NCI-H2107 (cell line): ENCODE measurements around the gene PLA2G4C.
"Not testable (repeated sequence)": the region's sequence is repeated elsewhere in the genome, so short reads cannot be mapped to it uniquely, and the experiment has no call there.

ENCODE experiments used
- DNase-seq: peaks from one replicate; lab custom pipeline; 2025; lab: John Stamatoyannopoulos, UW

PLA2G4C gene

GRCh38 chr19:48108997-48109782 is 1.4 kb downstream of the PLA2G4C start:
- no peak for DNase-seq

- no peak for DNase-seq
Observed at GRCh38 chr19:48103922-48104321, 6.7 kb downstream of the PLA2G4C start.

- no peak for DNase-seq
Observed at GRCh38 chr19:48102870-48103751, 7.5 kb downstream of the PLA2G4C start.

- no peak for DNase-seq
Observed at GRCh38 chr19:48095612-48096175, 14.9 kb downstream of the PLA2G4C start.

GRCh38 chr19:48094855-48095203 is 15.8 kb downstream of the PLA2G4C start:
- DNase-seq: no peak

GRCh38 chr19:48094129-48094854 is 16.3 kb downstream of the PLA2G4C start:
- no peak for DNase-seq

- not testable (repeated sequence) for DNase-seq
Observed at GRCh38 chr19:48091111-48091718, 19.4 kb downstream of the PLA2G4C start.

- DNase-seq: no peak
Observed at GRCh38 chr19:48090281-48090802, 20.3 kb downstream of the PLA2G4C start.

GRCh38 chr19:48088991-48089390 is 21.6 kb downstream of the PLA2G4C start:
- not testable (repeated sequence) for DNase-seq

GRCh38 chr19:48085904-48086864 is 24.4 kb downstream of the PLA2G4C start:
- DNase-seq: no peak

- DNase-seq: no peak
Observed at GRCh38 chr19:48085076-48085475, 25.5 kb downstream of the PLA2G4C start.

GRCh38 chr19:48081106-48081505 is 29.5 kb downstream of the PLA2G4C start:
- no peak for DNase-seq

- not testable (repeated sequence) for DNase-seq
Observed at GRCh38 chr19:48070177-48070769, 40.3 kb downstream of the PLA2G4C start.

GRCh38 chr19:48069435-48069834 is 41.2 kb downstream of the PLA2G4C start:
- DNase-seq: no peak

GRCh38 chr19:48064509-48064908 is 46.1 kb downstream of the PLA2G4C start:
- no peak for DNase-seq

GRCh38 chr19:48061401-48062344 is 48.9 kb downstream of the PLA2G4C start:
- DNase-seq: no peak

- DNase-seq: no peak
Observed at GRCh38 chr19:48060381-48060780, 50.2 kb downstream of the PLA2G4C start.

- no peak for DNase-seq
Observed at GRCh38 chr19:48059331-48059730, 51.3 kb downstream of the PLA2G4C start.

- DNase-seq: no peak
Observed at GRCh38 chr19:48053856-48054255, 56.8 kb downstream of the PLA2G4C start.
